ENCODE measurements around the gene OPN4. TPM values are rescaled to one million over a fixed set of nuclear protein-coding genes. Genes with fewer than 3 reads are reported as not detected.

OPN4 gene
- polyA plus RNA-seq, 1 of the 3 experiments (the other 2 are of a cell fraction), result 0.03 TPM

GRCh38 chr10:86628311-86628710, 26.0 kb upstream of the OPN4 start:
- Histone ChIP-seq H3F3A (replicated peaks; ENCODE audit: insufficient read depth) (no peaks in the 10 kb centered on the region), H4K20me1 (ENCODE audit: insufficient read depth) (no peaks in the 10 kb centered on the region), H3K9me3 (no peaks in the 10 kb centered on the region), H3K4me2 (no peak overlapping the region), H3K4me1 (ENCODE audit: control insufficient read depth in 1 of 2, insufficient read depth in 2 of 2, low read depth in 1 of 2, low read length in 1 of 2) (no peaks in the 10 kb centered on the region), H3K79me2 (ENCODE audit: insufficient read depth) (no peaks in the 10 kb centered on the region), H2AFZ (ENCODE audit: low read depth) (no peak overlapping the region), H3K36me3 (replicated peaks in 1 of 2; ENCODE audit: control insufficient read depth in 1 of 2, insufficient read depth in 2 of 2, low read length in 1 of 2) (no peaks in the 10 kb centered on the region), H3K4me3 (ENCODE audit: low read depth in 2 of 2, low read length in 1 of 2) (no peak overlapping the region), H3K27me3 (ENCODE audit: insufficient read depth) (peaks cover 7% of the 10 kb centered on the region), H3K9ac (no peak overlapping the region), H3K9me2 (no peaks in the 10 kb centered on the region), H3K27ac (ENCODE audit: low read depth in 2 of 2, low read length in 1 of 2) (no peak overlapping the region)
- CTCF ChIA-PET, result no interaction called here
- 91% methylated on average over 2 of the region's 2 CpGs for WGBS (ENCODE audit: low lambda C conversion rate)
- no peak for TF ChIP-seq SMC3 (IDR thresholded peaks at IDR 0.05; ENCODE audit: low read depth, low read length)
- no peak for TF ChIP-seq TCF12 (IDR thresholded peaks at IDR 0.05)
- no peak for TF ChIP-seq FOXM1 (IDR thresholded peaks at IDR 0.05; ENCODE audit: low read depth)
- no peak for TF ChIP-seq FOSL2 (IDR thresholded peaks at IDR 0.05; ENCODE audit: borderline replicate concordance, low read depth)
- POLR2A ChIA-PET, result no interaction called here
- no peak for DNase-seq

GRCh38 chr10:86630079-86630478, 24.3 kb upstream of the OPN4 start:
- ChIA-PET CTCF (no interaction called here), POLR2A (no interaction called here)
- H3K9ac ChIP-seq, result no peak overlapping the region
- 7% methylated on average over 2 of the region's 2 CpGs for WGBS (ENCODE audit: low lambda C conversion rate)
- no peak overlapping the region for H2AFZ ChIP-seq (ENCODE audit: low read depth)
- H3K27me3 ChIP-seq (ENCODE audit: insufficient read depth), result peaks cover 7% of the 10 kb centered on the region
- H3K9me2 ChIP-seq, result no peaks in the 10 kb centered on the region
- peaks cover 2% of the 10 kb centered on the region for H3F3A ChIP-seq (replicated peaks; ENCODE audit: insufficient read depth)
- peaks cover 0 to 4% of the 10 kb centered on the region in 2 experiments; a peak in 1 of 4 replicates for H3K4me1 ChIP-seq (ENCODE audit: control insufficient read depth in 1 of 2, insufficient read depth in 2 of 2, low read depth in 1 of 2, low read length in 1 of 2)
- no peak overlapping the region for H3K4me3 ChIP-seq (ENCODE audit: low read depth in 2 of 2, low read length in 1 of 2)
- TF ChIP-seq NFIC (IDR thresholded peaks at IDR 0.05; ENCODE audit: borderline replicate concordance) (no peak), USF1 (IDR thresholded peaks at IDR 0.05; ENCODE audit: borderline replicate concordance, low read depth) (no peak), TCF12 (IDR thresholded peaks at IDR 0.05) (no peak), PBX3 (IDR thresholded peaks at IDR 0.05) (no peak), FOXJ3 (CRISPR knock-in tag; IDR thresholded peaks at IDR 0.05) (no peak), POLR2AphosphoS5 (IDR thresholded peaks at IDR 0.05; ENCODE audit: low read depth, low read length) (no peak), ELF1 (IDR thresholded peaks at IDR 0.05) (no peak), USF2 (IDR thresholded peaks at IDR 0.05; ENCODE audit: borderline replicate concordance, low read depth, low read length) (no peak), JUND (IDR thresholded peaks at IDR 0.05) (no peak), IRF3 (IDR thresholded peaks at IDR 0.05; ENCODE audit: low read depth, low read length) (no peak), ZBTB33 (IDR thresholded peaks at IDR 0.05; ENCODE audit: borderline replicate concordance, low read depth) (no peak), SIN3A (IDR thresholded peaks at IDR 0.05; ENCODE audit: borderline replicate concordance, low read depth, low read length) (no peak)
- no peak for DNase-seq
- H3K4me2 ChIP-seq, result no peak overlapping the region
- H3K27ac ChIP-seq (ENCODE audit: low read depth in 2 of 2, low read length in 1 of 2), result no peak overlapping the region
- no peaks in the 10 kb centered on the region for H3K36me3 ChIP-seq (replicated peaks in 1 of 2; ENCODE audit: control insufficient read depth in 1 of 2, insufficient read depth in 2 of 2, low read length in 1 of 2)
- no peaks in the 10 kb centered on the region for H3K9me3 ChIP-seq
- no peaks in the 10 kb centered on the region for H3K79me2 ChIP-seq (ENCODE audit: insufficient read depth)
- H4K20me1 ChIP-seq (ENCODE audit: insufficient read depth), result no peaks in the 10 kb centered on the region
